GM10266 (cell line): Measurements from ENCODE around the gene ITSN1.

Experiments used
- DNase-seq: peaks from one replicate; pipeline ENCODE4 v3.0.0; 2012; ENCODE audit errors: extremely low spot score
- CTCF ChIP-seq: IDR thresholded peaks from 2 replicates; pipeline ENCODE4 v1.5.1; 2012; ENCODE audit warnings: mild to moderate bottlenecking, low read depth; ENCODE audit not compliant: control insufficient read depth, insufficient read depth; ENCODE audit errors: missing control alignments

ITSN1 gene

GRCh38 chr21:33874161-33874560, 231.9 kb downstream of the ITSN1 start:
- no peak for TF ChIP-seq CTCF
- no peak for DNase-seq

GRCh38 chr21:33875026-33875695, 232.9 kb downstream of the ITSN1 start:
- DNase-seq: no peak
- TF ChIP-seq CTCF: no peak

- TF ChIP-seq CTCF: no peak
- no peak for DNase-seq
Observed at GRCh38 chr21:33878824-33879223, 236.5 kb downstream of the ITSN1 start.

- no peak for DNase-seq
- no peak for TF ChIP-seq CTCF
Observed at GRCh38 chr21:33880626-33881025, 238.3 kb downstream of the ITSN1 start.

- no peak for DNase-seq
- TF ChIP-seq CTCF: no peak
Observed at GRCh38 chr21:33881689-33882440, 239.6 kb downstream of the ITSN1 start.

GRCh38 chr21:33883118-33883517, 240.8 kb downstream of the ITSN1 start:
- no peak for TF ChIP-seq CTCF
- DNase-seq: no peak
